ENCODE measurements around the gene GPATCH2L. TPM values are rescaled to one million over a fixed set of nuclear protein-coding genes. Genes with fewer than 3 reads are reported as not detected.

Gene GPATCH2L
- total and polyA plus RNA-seq, 8 donors: 2.2 to 96.5 (median 22.9) TPM

- H3K36me3 ChIP-seq: peaks cover 13 to 49% (median 43%) of the 10 kb centered on the region in 4 donors
- intact Hi-C loops (cut with DNase I; ENCODE audit: low total_unique reads): no loop called here
- H3K4me3 ChIP-seq: no peak overlapping the region
- WGBS, 5 donors: 75 to 92% (median 84%) methylated on average over 8 of the region's 8 CpGs
- H3K27me3 ChIP-seq: no peaks in the 10 kb centered on the region
- TF ChIP-seq POLR2A (IDR thresholded peaks at IDR 0.05) (no peak), CTCF (IDR thresholded peaks at IDR 0.05) (no peak)
- no peak for DNase-seq
- H3K9me3 ChIP-seq: no peaks in the 10 kb centered on the region
- H3K27ac ChIP-seq: no peak overlapping the region
- peaks cover 0 to 30% (median 8%) of the 10 kb centered on the region in 4 donors for H3K4me1 ChIP-seq
Observed at GRCh38 chr14:76163668-76164363, 12.1 kb downstream of the GPATCH2L start.

- no peaks in the 10 kb centered on the region for H3K27me3 ChIP-seq
- TF ChIP-seq POLR2AphosphoS5 (IDR thresholded peaks at IDR 0.05) (no peak), POLR2A (IDR thresholded peaks at IDR 0.05) (no peak), EP300 (IDR thresholded peaks at IDR 0.05) (no peak), CTCF (IDR thresholded peaks at IDR 0.05) (no peak)
- DNase-seq: no peak
- WGBS, 5 donors: 91 to 97% (median 94%) methylated on average over 3 of the region's 3 CpGs
- H3K4me3 ChIP-seq: no peak overlapping the region
- H3K27ac ChIP-seq: no peak overlapping the region
- intact Hi-C loops (cut with DNase I; ENCODE audit: low total_unique reads): no loop called here
- peaks cover 16 to 75% (median 65%) of the 10 kb centered on the region in 4 donors for H3K36me3 ChIP-seq
- H3K9me3 ChIP-seq: no peaks in the 10 kb centered on the region
- peaks cover 0 to 21% (median 4%) of the 10 kb centered on the region in 4 donors for H3K4me1 ChIP-seq
Observed at GRCh38 chr14:76168531-76168930, 16.8 kb downstream of the GPATCH2L start.

- no peak overlapping the region for H3K4me3 ChIP-seq
- peaks cover 0 to 10% (median 0%) of the 10 kb centered on the region in 4 donors for H3K4me1 ChIP-seq
- H3K36me3 ChIP-seq: peaks cover 16 to 86% (median 76%) of the 10 kb centered on the region in 4 donors
- DNase-seq: no peak
- intact Hi-C loops (cut with DNase I; ENCODE audit: low total_unique reads): no loop called here
- 89 to 99% (median 93%) methylated on average over 3 of the region's 3 CpGs for WGBS, 5 donors
- H3K9me3 ChIP-seq: no peaks in the 10 kb centered on the region
- TF ChIP-seq EP300 (IDR thresholded peaks at IDR 0.05) (no peak), POLR2AphosphoS5 (IDR thresholded peaks at IDR 0.05) (no peak), CTCF (IDR thresholded peaks at IDR 0.05) (no peak), POLR2A (IDR thresholded peaks at IDR 0.05) (no peak)
- H3K27ac ChIP-seq: no peak overlapping the region
- H3K27me3 ChIP-seq: no peaks in the 10 kb centered on the region
Observed at GRCh38 chr14:76169776-76170175, 18.1 kb downstream of the GPATCH2L start.

GRCh38 chr14:76174982-76175381 is 23.3 kb downstream of the GPATCH2L start:
- Histone ChIP-seq H3K9me3 (no peaks in the 10 kb centered on the region), H3K4me1 (no peaks in the 10 kb centered on the region), H3K36me3 (peaks cover 24 to 97% (median 87%) of the 10 kb centered on the region in 4 donors), H3K27me3 (no peaks in the 10 kb centered on the region), H3K4me3 (no peak overlapping the region), H3K27ac (no peak overlapping the region)
- intact Hi-C loops (cut with DNase I; ENCODE audit: low total_unique reads): no loop called here
- 87 to 97% (median 94%) methylated on average over 2 of the region's 2 CpGs for WGBS, 5 donors
- DNase-seq: no peak
- TF ChIP-seq POLR2AphosphoS5 (IDR thresholded peaks at IDR 0.05): no peak
- TF ChIP-seq POLR2A (IDR thresholded peaks at IDR 0.05): no peak
- no peak for TF ChIP-seq CTCF (IDR thresholded peaks at IDR 0.05)
- TF ChIP-seq EP300 (IDR thresholded peaks at IDR 0.05): no peak

All from stomach (tissue), 9 donors.